Measurements from ENCODE around the gene GPR158.
"Not testable (repeated sequence)": the region's sequence is repeated elsewhere in the genome, so short reads cannot be mapped to it uniquely, and the experiment has no call there.

The GPR158 gene

GRCh38 chr10:25304606-25305005 lies 129.8 kb downstream of the GPR158 start:
- no peak for DNase-seq (ENCODE audit: low read depth)

GRCh38 chr10:25306386-25306785 lies 131.6 kb downstream of the GPR158 start:
- DNase-seq (ENCODE audit: low read depth) = no peak

GRCh38 chr10:25308278-25308677 lies 133.5 kb downstream of the GPR158 start:
- no peak for DNase-seq (ENCODE audit: low read depth)

GRCh38 chr10:25317596-25318211 lies 142.9 kb downstream of the GPR158 start:
- DNase-seq (ENCODE audit: low read depth) = not testable (repeated sequence)

- no peak for DNase-seq (ENCODE audit: low read depth)
Observed at GRCh38 chr10:25327273-25327672, 152.5 kb downstream of the GPR158 start.

GRCh38 chr10:25328361-25328760 lies 153.6 kb downstream of the GPR158 start:
- no peak for DNase-seq (ENCODE audit: low read depth)

- not testable (repeated sequence) for DNase-seq (ENCODE audit: low read depth)
Observed at GRCh38 chr10:25329587-25329986, 154.8 kb downstream of the GPR158 start.

- no peak for DNase-seq (ENCODE audit: low read depth)
Observed at GRCh38 chr10:25334445-25334844, 159.6 kb downstream of the GPR158 start.

GRCh38 chr10:25336330-25336729 lies 161.5 kb downstream of the GPR158 start:
- no peak for DNase-seq (ENCODE audit: low read depth)

GRCh38 chr10:25338271-25338670 lies 163.5 kb downstream of the GPR158 start:
- DNase-seq (ENCODE audit: low read depth) = no peak

- DNase-seq (ENCODE audit: low read depth) = no peak
Observed at GRCh38 chr10:25339966-25340365, 165.2 kb downstream of the GPR158 start.

GRCh38 chr10:25349520-25349919 lies 174.7 kb downstream of the GPR158 start:
- DNase-seq (ENCODE audit: low read depth) = no peak

GRCh38 chr10:25356609-25357008 lies 181.8 kb downstream of the GPR158 start:
- no peak for DNase-seq (ENCODE audit: low read depth)

GRCh38 chr10:25357269-25357668 lies 182.5 kb downstream of the GPR158 start:
- no peak for DNase-seq (ENCODE audit: low read depth)

GRCh38 chr10:25382029-25382810 lies 207.4 kb downstream of the GPR158 start:
- DNase-seq (ENCODE audit: low read depth) = no peak

GRCh38 chr10:25382901-25383300 lies 208.1 kb downstream of the GPR158 start:
- not testable (repeated sequence) for DNase-seq (ENCODE audit: low read depth)

- no peak for DNase-seq (ENCODE audit: low read depth)
Observed at GRCh38 chr10:25383686-25384085, 208.9 kb downstream of the GPR158 start.

- DNase-seq (ENCODE audit: low read depth) = no peak
Observed at GRCh38 chr10:25384618-25385017, 209.8 kb downstream of the GPR158 start.

- DNase-seq (ENCODE audit: low read depth) = no peak
Observed at GRCh38 chr10:25388188-25388861, 213.5 kb downstream of the GPR158 start.

- no peak for DNase-seq (ENCODE audit: low read depth)
Observed at GRCh38 chr10:25388862-25389206, 214.0 kb downstream of the GPR158 start.

GRCh38 chr10:25390733-25391132 lies 215.9 kb downstream of the GPR158 start:
- no peak for DNase-seq (ENCODE audit: low read depth)

- no peak for DNase-seq (ENCODE audit: low read depth)
Observed at GRCh38 chr10:25392132-25392531, 217.3 kb downstream of the GPR158 start.

- no peak for DNase-seq (ENCODE audit: low read depth)
Observed at GRCh38 chr10:25393621-25394020, 218.8 kb downstream of the GPR158 start.
